Right renal cortex interstitium (tissue), 3 donors: Measurements from ENCODE around the gene RETREG1. TPM values are rescaled to one million over a fixed set of nuclear protein-coding genes. Genes with fewer than 3 reads are reported as not detected.
"Not testable (repeated sequence)": the region's sequence is repeated elsewhere in the genome, so short reads cannot be mapped to it uniquely, and the experiment has no call there.

ENCODE experiments used
- DNase-seq, 3 donors: peaks; one replicate each; pipeline ENCODE4 v3.0.0-alpha.2; 2013; ENCODE audit warnings: low read depth in 3 of 3, low spot score in 2 of 3
- polyA plus RNA-seq, 3 donors: library from polyadenylated mRNA; unstranded; fragments of 120-200 nt; gene quantifications; one replicate each; pipeline ENCODE4 v1.2.1, GENCODE V29; 2013; ENCODE audit not compliant: insufficient read length in 3 of 3

Gene RETREG1
- polyA plus RNA-seq, 3 donors = 41.7 to 54.6 (median 48.9) TPM

- DNase-seq = no peak
Measured at GRCh38 chr5:16558984-16559629, 57.7 kb downstream of the RETREG1 start.

DNA sequence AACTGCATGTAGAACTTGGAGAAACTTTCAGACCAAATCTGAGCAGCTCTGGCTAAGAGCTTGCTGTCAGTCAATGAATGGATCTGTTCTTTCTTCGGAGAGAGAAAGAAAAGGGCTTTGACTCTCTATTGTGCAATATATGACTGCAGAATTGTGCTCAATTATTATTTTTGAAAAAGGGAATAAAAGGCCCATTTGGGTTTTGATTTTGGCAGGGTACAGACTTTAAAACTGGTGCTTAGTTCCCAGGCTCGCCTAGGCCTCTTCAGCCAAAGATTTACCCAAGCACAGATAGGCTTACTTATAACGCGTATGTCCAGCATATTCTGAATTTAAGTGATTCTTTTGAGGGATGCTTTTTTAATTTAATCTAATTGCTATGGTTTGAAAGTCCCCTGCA is 59.3 kb downstream of the RETREG1 start:
- no peak for DNase-seq

GRCh38 chr5:16554110-16554509 is 62.7 kb downstream of the RETREG1 start:
- no peak for DNase-seq

DNA sequence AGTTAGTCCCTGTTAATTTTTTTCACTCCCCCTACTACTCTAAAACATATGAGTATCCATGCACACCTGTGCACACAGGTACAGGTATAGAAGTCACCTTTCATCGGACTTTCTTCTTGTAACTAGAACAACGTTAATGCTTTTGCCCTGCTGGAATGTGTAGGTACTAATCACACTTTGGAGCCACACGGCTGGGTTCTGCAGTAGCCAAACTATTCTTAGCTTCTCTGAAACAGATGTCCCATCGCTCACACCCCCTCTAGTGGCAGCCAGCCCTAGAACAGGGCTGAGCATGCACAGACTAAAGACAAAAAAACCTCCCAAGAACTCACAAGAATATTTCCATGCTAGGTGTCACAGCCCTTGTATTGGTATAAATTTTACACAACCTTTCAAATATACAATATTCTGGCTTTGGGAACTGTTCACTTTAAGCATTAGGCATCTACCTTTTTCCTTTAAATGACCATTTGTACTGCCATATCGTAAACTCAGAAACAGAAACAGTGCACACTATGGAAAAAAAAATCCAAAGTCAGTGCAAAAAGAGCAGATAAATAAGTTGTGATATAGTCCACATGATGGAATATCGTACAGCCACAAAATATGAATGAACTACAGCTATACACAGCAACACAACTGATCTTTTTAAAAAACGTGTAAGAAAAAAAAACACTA is 64.0 kb downstream of the RETREG1 start:
- DNase-seq = peak in 1 of 3 donors; percentile 36

GRCh38 chr5:16551628-16552027 is 65.2 kb downstream of the RETREG1 start:
- DNase-seq = no peak

DNA sequence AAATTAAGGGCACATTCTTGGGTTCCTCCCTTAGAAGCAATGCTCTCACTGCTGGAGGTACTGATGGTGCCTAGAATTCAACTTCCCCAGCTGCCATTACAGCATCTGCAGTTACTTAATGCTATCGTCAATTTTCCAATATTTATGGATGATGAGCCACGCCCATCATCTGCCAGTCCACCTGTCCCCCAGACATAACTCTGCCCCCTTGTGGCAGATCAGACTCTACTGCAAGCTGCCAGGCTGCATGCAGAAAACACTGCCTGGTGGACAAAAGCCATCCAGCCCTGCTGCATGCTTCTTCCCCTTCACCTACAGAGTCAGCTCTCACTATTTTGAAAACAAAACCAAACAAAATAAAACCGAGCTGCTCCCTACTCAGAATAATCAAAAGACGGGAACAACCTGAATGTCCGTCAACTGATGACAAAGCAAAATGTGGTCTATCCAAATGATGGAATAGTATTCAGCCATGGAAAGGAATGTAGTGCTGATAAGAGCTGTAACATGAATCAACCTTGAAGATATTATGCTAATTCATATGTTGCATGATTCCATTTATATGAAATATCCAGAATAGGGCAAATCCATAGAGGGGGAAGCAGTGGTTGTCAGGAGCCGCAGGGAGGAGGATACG is 66.4 kb downstream of the RETREG1 start:
- DNase-seq = no peak

GRCh38 chr5:16549491-16550206 is 67.1 kb downstream of the RETREG1 start:
- no peak for DNase-seq

DNA sequence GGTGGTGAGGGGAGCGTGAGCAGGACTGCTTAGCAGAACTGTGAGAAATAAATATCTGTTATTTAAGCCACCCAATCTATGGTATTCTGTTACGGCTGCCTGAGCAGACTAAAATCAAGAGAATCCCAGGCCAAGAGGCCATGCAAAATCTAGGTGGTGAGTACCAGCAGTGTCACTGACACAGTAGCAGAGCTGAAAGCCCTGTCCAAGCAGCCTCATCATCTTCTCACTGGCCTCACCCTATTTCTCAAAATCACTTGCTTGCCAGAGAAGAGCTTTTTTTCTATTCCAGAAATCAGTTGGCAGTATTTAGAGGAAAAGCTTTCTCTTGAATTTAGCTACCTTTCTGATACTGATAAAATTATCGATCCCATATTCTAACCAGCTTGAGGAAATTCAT is 68.0 kb downstream of the RETREG1 start:
- no peak for DNase-seq

GRCh38 chr5:16548115-16548514 is 68.7 kb downstream of the RETREG1 start:
- DNase-seq = no peak

DNA sequence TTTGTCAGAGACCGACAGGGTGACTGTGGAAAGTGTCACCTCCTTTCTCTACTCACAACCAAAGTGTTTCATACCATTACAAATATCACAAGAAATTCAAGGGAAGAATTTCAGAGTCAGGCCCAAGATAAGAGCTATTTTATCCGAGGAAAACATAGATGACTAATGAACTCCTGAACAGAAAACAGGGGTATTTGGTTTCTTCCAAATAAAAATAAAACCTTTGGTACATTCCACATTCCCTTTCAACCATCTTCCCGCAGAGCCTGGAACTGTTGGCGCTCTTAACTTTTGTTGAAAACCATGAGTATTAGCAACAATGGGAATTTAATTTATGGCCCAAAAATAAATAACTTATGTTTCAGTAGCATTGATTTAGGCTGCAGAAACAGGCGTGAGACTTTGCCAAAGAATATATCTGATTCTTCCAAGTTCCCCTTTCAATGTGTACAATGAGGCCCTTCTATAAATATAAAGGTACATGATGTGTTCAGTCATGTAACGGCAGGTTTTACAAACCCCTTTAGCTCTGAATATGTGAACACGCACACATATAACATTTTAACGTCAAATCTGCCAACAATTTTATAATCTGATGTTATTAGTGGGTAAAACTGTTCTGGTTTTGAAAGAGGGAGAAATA is 69.5 kb downstream of the RETREG1 start:
- DNase-seq = no peak

- DNase-seq = no peak
Measured at GRCh38 chr5:16546732-16547131, 70.1 kb downstream of the RETREG1 start.

DNA sequence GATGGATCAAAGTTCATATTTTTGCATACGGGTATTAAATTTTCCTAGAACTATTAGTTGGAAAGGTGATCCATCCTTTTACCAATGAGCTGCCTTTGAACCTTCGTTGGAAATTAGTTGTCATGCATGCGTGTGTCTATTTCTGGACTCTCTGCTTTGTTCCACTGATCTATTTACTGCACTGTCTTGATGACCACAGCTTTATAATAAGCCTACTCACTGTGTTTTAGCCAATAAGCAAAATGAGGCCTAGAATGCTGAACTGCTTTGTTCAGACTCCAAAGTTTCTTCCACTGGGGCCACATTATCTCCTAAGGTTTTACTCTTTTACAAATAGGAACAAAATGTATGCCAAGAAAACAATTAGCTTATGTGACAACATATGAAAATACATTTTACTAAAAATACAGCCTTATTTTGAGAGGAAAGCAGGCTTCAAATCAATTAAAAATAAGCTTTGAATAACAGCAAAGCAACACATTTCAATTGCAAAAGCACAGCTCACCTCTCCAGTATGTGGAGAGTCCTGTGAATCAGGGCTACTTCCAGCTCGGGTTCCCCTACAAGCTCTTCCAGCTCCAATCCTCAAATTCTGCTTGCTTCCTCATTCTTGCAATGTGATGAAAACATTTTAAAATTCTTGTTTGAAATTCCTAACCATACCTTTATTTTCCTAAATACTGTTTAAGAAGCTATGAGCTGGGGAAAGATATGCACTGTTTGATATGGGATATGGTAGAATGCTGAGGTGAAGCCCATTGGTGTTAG is 72.0 kb downstream of the RETREG1 start:
- DNase-seq = no peak

DNA sequence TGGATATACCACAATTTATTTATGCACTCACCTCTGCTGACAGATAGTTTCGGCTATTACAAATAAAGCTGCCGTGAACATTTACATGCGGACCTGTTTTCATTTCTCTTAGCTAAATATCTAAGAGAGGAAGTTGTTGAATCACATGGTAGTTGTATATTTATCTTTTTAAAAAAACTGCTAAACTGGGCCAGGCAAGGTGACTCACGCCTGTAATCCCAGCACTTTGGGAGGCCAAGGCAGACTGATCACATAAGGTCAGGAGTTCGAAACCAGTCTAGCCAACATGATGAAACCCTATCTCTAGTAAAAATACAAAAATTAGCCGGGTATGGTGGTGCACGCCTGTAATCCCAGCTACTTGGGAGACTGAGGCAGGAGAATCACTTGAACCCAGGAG is 73.6 kb downstream of the RETREG1 start:
- DNase-seq = not testable (repeated sequence)

- DNase-seq = no peak
Measured at GRCh38 chr5:16542236-16542635, 74.6 kb downstream of the RETREG1 start.

DNA sequence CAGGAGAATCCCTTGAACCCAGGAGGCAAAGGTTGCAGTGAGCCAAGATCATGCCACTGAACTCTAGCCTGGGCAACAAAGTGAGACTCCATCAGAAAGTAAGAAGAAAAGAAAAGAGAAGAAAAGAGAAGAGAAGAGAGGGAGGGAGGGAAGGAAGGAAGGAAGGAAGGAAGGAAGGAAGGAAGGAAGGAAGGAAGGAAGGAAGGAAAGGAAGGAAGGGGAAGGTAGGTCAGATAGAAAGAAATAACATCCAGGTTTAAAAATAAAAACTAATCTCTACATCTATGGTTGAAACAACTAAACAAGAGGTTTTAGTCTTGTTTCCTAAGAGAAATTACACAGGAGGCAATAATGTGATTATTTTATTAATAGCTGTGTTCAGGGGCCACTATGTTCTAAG is 75.2 kb downstream of the RETREG1 start:
- DNase-seq = not testable (repeated sequence)

GRCh38 chr5:16540421-16540820 is 76.4 kb downstream of the RETREG1 start:
- no peak for DNase-seq

DNA sequence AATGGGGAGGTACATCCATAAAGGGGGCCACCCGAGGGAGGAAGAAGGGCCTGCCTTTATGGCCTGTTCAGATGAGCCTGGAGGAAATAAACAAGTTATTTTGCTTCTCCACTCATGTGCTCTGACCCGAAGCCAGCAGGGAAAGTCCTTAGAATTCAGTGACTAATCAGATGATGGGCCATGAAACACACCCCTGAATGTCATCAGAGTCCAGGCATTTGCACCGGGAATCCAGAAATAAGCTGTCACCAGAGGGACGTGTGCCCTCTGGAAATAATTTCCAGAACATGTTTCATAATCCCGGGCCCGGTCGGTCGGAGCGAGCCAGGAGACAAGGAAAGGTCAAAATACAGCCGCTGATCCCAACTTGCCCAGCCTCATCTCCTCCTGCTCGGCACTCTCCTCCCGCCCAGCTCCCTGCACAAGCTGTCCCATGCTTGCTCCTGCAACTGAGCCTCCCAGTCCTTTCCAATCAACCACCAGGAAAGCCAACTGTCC is 77.6 kb downstream of the RETREG1 start:
- DNase-seq = peak in 1 of 3 donors; percentile 19

DNA sequence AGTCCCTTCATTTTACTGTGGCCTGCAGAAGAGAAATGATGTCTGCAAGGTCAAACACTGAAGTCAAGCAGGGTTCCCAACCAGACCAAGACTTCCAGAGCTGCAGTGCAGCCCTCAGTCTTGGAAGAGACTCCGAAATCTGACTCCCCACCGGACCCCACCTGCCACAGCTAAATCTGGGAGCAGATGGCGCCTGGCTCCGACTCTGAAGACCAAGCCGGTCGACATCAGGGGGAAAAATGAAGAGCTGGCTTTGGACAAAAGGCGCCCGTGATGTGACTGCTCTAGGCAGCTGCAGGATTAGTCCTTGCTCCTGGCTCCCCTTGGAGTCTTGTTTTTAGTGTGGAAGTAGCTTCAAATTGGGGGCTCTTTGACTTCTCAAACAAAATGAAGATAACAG is 78.8 kb downstream of the RETREG1 start:
- no peak for DNase-seq

GRCh38 chr5:16536818-16537217 is 80.0 kb downstream of the RETREG1 start:
- DNase-seq = no peak

DNA sequence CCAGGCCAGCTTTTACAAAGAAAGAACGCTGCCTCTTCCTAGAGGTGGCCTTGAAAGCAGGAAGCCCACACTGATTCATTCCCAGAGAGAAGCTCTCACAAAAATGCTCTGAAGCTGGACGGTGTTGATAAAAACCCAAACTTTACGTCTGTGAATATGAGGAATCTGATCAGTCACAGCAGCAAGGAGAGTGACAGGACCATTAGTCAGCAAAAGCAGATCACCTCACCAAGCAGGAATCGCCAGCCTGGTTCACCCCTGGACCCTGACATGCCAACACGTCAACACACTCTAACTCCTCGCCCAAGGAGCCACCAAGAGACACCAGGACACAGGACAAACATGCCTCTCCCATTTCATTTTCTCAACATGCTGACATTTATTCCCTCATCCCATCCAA is 80.6 kb downstream of the RETREG1 start:
- DNase-seq = no peak
